HL-60 (cell line): Measurements from ENCODE around the gene AGBL4.

ENCODE experiments used
- DNase-seq, 2 experiments: peaks; one replicate each; pipeline ENCODE4 v3.0.0-alpha.2; 2010 to 2020; ENCODE audit warnings: low read depth in 1 of 2, low spot score in 1 of 2
- H3K27ac ChIP-seq: fragments of 250-450 bp; sonication (Bioruptor Pico); replicated peaks from 2 replicates; pipeline ENCODE4 v1.5.1; 2020; ENCODE audit warnings: mild to moderate bottlenecking, moderate library complexity
- H3K27me3 ChIP-seq: fragments of 250-450 bp; sonication (Bioruptor Pico); 2 replicates; pipeline ENCODE4 v1.5.1; 2021; ENCODE audit warnings: mild to moderate bottlenecking, moderate library complexity; ENCODE audit not compliant: insufficient read depth, poor library complexity, severe bottlenecking
- H3K4me3 ChIP-seq: replicated peaks from 2 replicates; pipeline ENCODE4 v1.5.1; 2011; ENCODE audit warnings: mild to moderate bottlenecking, control low read depth, low read length; ENCODE audit not compliant: insufficient read depth
- CTCF ChIP-seq: IDR thresholded peaks from one replicate; pipeline ENCODE4 v1.5.1; 2011; ENCODE audit warnings: low read length, control low read depth, inconsistent platforms; ENCODE audit not compliant: insufficient read depth
- GABPA ChIP-seq: IDR thresholded peaks from 2 replicates; pipeline ENCODE4 v1.6.1; 2012; ENCODE audit warnings: low read depth
- POLR2AphosphoS5 ChIP-seq: IDR thresholded peaks from 2 replicates; pipeline ENCODE4 v1.6.1; 2012; ENCODE audit warnings: low read depth
- REST ChIP-seq: IDR thresholded peaks from 2 replicates; pipeline ENCODE4 v1.6.1; 2012; ENCODE audit warnings: low read depth; ENCODE audit not compliant: insufficient replicate concordance
- SPI1 ChIP-seq: IDR thresholded peaks from 2 replicates; pipeline ENCODE4 v1.6.1; 2012; ENCODE audit warnings: low read depth, mild to moderate bottlenecking, borderline replicate concordance

The AGBL4 gene

GRCh38 chr1:48831120-48831978, 1192.4 kb downstream of the AGBL4 start:
- TF ChIP-seq REST (no peak), CTCF (no peak), GABPA (no peak)
- DNase-seq = no peak
- Histone ChIP-seq H3K4me3 (no peak overlapping the region), H3K27ac (no peak overlapping the region), H3K27me3 (no peaks in the 10 kb centered on the region)

- H3K27ac ChIP-seq = no peak overlapping the region
Measured at GRCh38 chr1:48830715-48831114, 1193.0 kb downstream of the AGBL4 start.

GRCh38 chr1:48829446-48829845, 1194.3 kb downstream of the AGBL4 start:
- no peak for DNase-seq
- TF ChIP-seq REST (no peak), GABPA (no peak), SPI1 (no peak), POLR2AphosphoS5 (no peak), CTCF (no peak)
- H3K27ac ChIP-seq = no peak overlapping the region
- no peak overlapping the region for H3K4me3 ChIP-seq
- H3K27me3 ChIP-seq = peaks cover 2% of the 10 kb centered on the region

More at GRCh38 chr1:48830715-48831114, 1193.0 kb downstream of the AGBL4 start:
- no peak for DNase-seq
- Histone ChIP-seq H3K27me3 (peaks cover 2% of the 10 kb centered on the region), H3K4me3 (no peak overlapping the region)
- TF ChIP-seq GABPA = no peak
- no peak for TF ChIP-seq SPI1
- no peak for TF ChIP-seq CTCF
- no peak for TF ChIP-seq POLR2AphosphoS5
- TF ChIP-seq REST = no peak
